SK-N-MC (cell line): ENCODE measurements around the gene OGFOD2.

Source experiments
- EZH2 ChIP-seq: fragments of 200-600 bp; sonication (generic); IDR thresholded peaks from one replicate; pipeline ENCODE4 v1.6.1; 2017; ENCODE audit warnings: antibody characterized with exemption
- FOXP2 ChIP-seq: optimal IDR thresholded peaks from 2 replicates; pipeline ENCODE3; 2011; ENCODE audit warnings: mild to moderate bottlenecking, moderate library complexity; ENCODE audit not compliant: insufficient read depth; ENCODE audit errors: extremely low read length, control extremely low read depth
- POLR2AphosphoS5 ChIP-seq: IDR thresholded peaks from 2 replicates; pipeline ENCODE4 v1.6.1; 2012; ENCODE audit warnings: mild to moderate bottlenecking, low read depth, low read length, borderline replicate concordance

DNA sequence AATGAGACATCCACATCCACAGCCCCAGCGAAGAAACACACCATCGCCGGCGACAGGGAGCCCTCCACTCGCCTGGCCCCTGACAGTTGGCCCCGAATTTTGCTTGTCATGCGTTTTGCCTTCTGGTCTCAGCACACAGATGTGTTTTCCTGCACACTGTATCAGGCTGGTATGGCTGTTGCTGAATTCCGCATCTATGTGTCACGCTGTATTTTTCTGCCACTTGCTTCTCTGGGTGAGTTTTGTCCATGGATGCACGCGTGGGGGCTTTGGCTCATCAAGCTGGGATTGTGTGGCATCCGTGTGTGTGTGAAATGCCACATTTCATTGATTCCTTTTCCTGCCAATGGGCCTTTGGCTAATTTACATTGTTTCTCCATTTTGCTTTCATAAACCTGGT lies 31.9 kb downstream of the OGFOD2 start:
- TF ChIP-seq EZH2 = no peak
- TF ChIP-seq POLR2AphosphoS5 = no peak
- TF ChIP-seq FOXP2 = no peak
